Activated CD8-positive, alpha-beta memory T cell treated with anti-CD3 and anti-CD28 coated beads, Interleukin-2, amount 10 ng/mL, durations not matched to agents 7 days and 5 days (primary cell): ENCODE data around the gene MAPT. TPM values are rescaled to one million over a fixed set of nuclear protein-coding genes. Genes with fewer than 3 reads are reported as not detected.
"Not testable (repeated sequence)": the region's sequence is repeated elsewhere in the genome, so short reads cannot be mapped to it uniquely, and the experiment has no call there.

ENCODE experiments used
- ATAC-seq: fragments of 150-1000 bp; cut with Tn5 transposase; one replicate; pipeline ENCODE4 v1.10.0; 2021; ENCODE audit warnings: moderate library complexity
- CTCF ChIA-PET: fragments of 350-600 bp; sonication (Branson Sonifier 250); formaldehyde crosslinking; loops from one replicate; lab custom pipeline; 2021; ENCODE audit warnings: antibody characterized with exemption; lab: Charles Lee
- DNase-seq: peaks from one replicate; pipeline ENCODE4 v3.0.0-alpha.2; 2020
- H3K27ac Mint-ChIP-seq: one replicate; pipeline ENCODE4 v1.8.0; 2021; ENCODE audit warnings: mild to moderate bottlenecking, mixed read lengths
- H3K27me3 Mint-ChIP-seq: one replicate; pipeline ENCODE4 v1.8.0; 2021; ENCODE audit warnings: mixed read lengths
- H3K36me3 Mint-ChIP-seq: one replicate; pipeline ENCODE4 v1.8.0; 2021; ENCODE audit warnings: mild to moderate bottlenecking, mixed read lengths
- H3K4me1 Mint-ChIP-seq: one replicate; pipeline ENCODE4 v1.8.0; 2021; ENCODE audit warnings: mixed read lengths
- H3K4me3 Mint-ChIP-seq: one replicate; pipeline ENCODE4 v1.8.0; 2021; ENCODE audit warnings: mild to moderate bottlenecking, moderate library complexity, mixed read lengths
- H3K9me3 Mint-ChIP-seq: one replicate; pipeline ENCODE4 v1.8.0; 2022; ENCODE audit warnings: low read depth, mixed read lengths
- total RNA-seq, 2 experiments: library from RNA; stranded (reverse); gene quantifications; one replicate each; pipeline ENCODE4 v1.2.3, GENCODE V29; 2021

The MAPT gene
- total RNA-seq, 2 experiments from 2014 or later, result 0.15 TPM; not detected in 1

DNA sequence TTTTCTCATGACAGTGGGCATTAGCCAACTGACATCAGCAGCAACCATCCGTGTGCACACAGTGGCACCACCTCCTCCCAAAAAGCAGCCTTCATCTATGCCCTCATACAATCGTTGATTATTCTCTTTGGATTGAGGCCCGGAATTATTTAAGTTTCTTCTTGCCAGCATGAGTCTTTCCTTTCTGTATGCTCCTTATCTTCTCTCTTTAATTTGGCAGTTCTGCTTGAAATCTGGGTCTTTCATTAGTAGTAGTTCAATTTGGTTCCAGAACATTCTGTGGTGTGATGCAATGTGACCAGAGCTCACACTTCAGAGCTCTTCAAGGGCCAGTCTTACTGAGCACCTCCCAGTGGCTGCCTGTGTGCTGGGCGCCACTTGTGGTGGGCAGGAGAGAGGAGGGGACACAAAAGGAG lies 52.5 kb downstream of the MAPT start:
- Mint-ChIP-seq H3K4me1 (peaks cover 9% of the 10 kb centered on the region), H3K27ac (no peak overlapping the region), H3K36me3 (no peaks in the 10 kb centered on the region), H3K9me3 (no peaks in the 10 kb centered on the region), H3K27me3 (peaks cover 55% of the 10 kb centered on the region), H3K4me3 (no peak overlapping the region)
- CTCF ChIA-PET, result no interaction called here
- ATAC-seq, result no peak
- no peak for DNase-seq

DNA sequence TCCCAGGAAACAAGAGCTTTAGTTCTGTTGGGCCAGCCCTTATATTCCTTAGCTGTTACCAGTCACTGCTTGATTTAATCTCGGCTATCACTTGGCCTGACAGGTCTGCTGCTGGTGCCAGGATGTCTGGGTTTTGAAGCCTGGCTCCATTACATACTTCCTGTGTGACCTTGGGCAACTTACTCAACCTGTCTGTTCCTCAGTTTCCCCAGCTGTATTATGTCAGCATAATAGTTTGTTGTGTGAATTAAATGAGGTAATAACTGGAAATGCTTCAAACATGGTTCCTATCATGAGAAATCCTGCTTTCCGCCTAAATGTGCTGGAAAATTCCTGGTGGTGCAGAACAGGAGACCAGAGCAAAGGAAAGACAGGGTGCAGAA lies 54.1 kb downstream of the MAPT start:
- no peak for DNase-seq
- CTCF ChIA-PET, result interaction anchor here (0.6 to 2.3 kb wide), 15 partner anchors 9 to 308 kb away, joined by 3 to 10 read pairs (median 3); no protein-coding TSS in a partner anchor
- no peak overlapping the region for H3K27ac Mint-ChIP-seq
- H3K36me3 Mint-ChIP-seq, result no peaks in the 10 kb centered on the region
- no peaks in the 10 kb centered on the region for H3K9me3 Mint-ChIP-seq
- peaks cover 49% of the 10 kb centered on the region for H3K27me3 Mint-ChIP-seq
- no peak for ATAC-seq
- H3K4me1 Mint-ChIP-seq, result peaks cover 9% of the 10 kb centered on the region
- H3K4me3 Mint-ChIP-seq, result no peak overlapping the region

DNA sequence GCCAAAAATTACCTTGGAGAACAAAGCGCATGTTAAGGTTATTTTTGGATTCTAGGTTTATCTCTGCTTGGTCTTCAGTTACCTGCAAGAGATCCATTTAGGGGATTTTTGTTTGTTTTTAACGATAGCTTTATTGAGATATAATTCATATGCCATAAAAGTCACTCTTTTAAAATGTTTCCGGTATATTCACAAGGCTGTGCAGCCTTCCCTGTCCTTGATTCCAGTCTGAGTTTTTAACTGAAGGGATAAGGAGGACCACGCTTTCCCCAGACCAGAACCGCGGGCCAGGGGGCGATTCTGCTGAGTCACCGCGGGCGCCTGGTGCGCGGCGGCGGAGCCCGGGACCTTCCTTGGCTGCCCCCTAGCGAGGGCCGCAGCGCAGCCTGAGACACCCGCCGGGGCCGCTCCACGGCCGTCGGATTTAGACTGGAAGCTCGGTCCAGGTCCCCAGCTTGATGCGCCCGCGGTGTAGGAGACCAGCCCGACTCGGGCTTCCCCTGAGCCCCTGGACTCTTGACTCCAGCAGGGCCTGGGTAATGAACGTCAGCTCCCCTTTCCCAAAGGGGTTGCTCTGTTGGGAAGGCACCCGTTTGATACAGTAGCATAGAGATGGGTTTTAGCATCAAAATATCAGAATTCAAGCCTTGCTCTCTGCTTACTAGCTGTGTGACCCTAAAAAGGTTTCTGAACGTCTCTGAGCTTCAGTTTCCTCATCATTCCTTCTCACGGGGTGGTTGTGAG lies 54.7 kb downstream of the MAPT start:
- Mint-ChIP-seq H3K4me3 (peak overlapping the region; percentile 53), H3K9me3 (no peaks in the 10 kb centered on the region), H3K4me1 (peaks cover 9% of the 10 kb centered on the region), H3K27ac (no peak overlapping the region), H3K27me3 (peaks cover 43% of the 10 kb centered on the region), H3K36me3 (no peaks in the 10 kb centered on the region)
- DNase-seq, result peak; percentile 75
- peak; percentile 99 for ATAC-seq
- CTCF ChIA-PET, result interaction anchor here (0.6 to 2.3 kb wide), 21 partner anchors 9 to 309 kb away, joined by 3 to 10 read pairs (median 3); no protein-coding TSS in a partner anchor

DNA sequence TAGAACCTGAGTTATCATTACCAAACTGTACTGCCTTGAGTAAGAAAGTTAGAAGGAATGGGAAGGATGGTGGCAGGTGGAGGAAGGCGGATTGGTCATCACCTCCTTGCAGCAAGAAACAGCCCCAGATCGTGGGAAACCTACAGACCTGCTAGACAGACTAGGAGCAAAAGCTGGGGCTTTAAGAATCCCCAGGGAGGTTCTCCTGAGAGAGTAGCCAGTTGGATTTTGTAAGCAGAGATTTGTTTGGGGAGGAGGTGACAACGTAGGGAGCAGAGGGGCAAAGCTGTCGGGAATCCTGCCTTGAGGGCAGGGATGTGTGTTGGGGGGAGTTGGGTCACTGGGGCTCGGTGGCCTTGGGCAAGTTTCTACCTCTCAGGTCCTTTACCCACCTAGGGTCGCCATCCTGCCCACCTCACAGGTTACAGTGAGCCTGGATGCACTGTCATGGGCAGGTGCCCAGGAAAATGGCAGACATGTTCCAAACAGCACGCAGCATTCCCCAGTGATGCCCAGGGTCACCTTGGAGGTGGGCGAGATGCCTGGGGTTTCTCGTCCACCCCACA lies 55.5 kb downstream of the MAPT start:
- peaks cover 43% of the 10 kb centered on the region for H3K27me3 Mint-ChIP-seq
- no peaks in the 10 kb centered on the region for H3K9me3 Mint-ChIP-seq
- CTCF ChIA-PET, result interaction anchor here (0.6 to 2.3 kb wide), 13 partner anchors 10 to 269 kb away, joined by 3 to 10 read pairs (median 3); no protein-coding TSS in a partner anchor
- no peaks in the 10 kb centered on the region for H3K36me3 Mint-ChIP-seq
- DNase-seq (no peak), ATAC-seq (no peak)
- H3K27ac Mint-ChIP-seq, result no peak overlapping the region
- peaks cover 9% of the 10 kb centered on the region for H3K4me1 Mint-ChIP-seq
- H3K4me3 Mint-ChIP-seq, result no peak overlapping the region

DNA sequence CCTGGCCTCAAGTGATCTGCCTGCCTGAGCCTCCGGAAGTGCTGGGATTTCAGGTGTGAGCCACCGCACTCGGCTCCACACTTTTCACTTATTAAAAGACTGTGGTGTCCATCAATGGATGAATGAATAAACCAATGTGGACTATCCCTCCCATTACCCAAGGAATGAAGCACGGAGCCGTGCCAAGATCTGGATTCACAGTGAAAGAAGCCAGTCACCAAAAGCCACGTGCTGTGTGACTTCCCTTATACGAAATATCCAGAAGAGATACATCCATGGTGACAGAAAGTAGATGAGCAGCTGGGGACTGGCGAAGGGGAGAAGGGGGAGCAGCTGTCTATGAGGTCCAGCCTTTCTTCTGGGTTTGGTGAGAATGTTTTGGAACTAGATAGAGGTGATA lies 56.5 kb downstream of the MAPT start:
- peaks cover 9% of the 10 kb centered on the region for H3K4me1 Mint-ChIP-seq
- peaks cover 37% of the 10 kb centered on the region for H3K27me3 Mint-ChIP-seq
- CTCF ChIA-PET, result no interaction called here
- DNase-seq, result no peak
- ATAC-seq, result no peak
- no peak overlapping the region for H3K27ac Mint-ChIP-seq
- no peak overlapping the region for H3K4me3 Mint-ChIP-seq
- no peaks in the 10 kb centered on the region for H3K36me3 Mint-ChIP-seq
- no peaks in the 10 kb centered on the region for H3K9me3 Mint-ChIP-seq

DNA sequence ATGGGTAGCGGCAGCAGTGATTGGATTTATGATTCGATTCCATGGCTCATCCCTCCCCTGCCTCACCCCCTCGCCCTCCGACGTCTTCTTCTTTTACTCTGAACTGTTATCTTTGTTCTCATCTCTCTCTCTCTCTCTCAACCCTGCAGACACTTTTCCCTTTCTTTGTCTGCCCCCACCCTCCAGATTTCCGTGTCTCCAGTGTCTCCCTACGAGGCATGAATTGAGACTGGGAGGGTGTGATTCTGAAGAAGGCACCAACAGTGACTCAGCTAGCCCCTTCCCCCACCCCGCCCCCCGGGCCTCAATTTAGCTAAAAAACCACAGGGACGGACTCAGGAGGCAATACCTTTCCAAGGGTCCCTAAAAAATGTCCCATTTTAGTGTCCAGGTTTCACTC lies 57.0 kb downstream of the MAPT start:
- peaks cover 34% of the 10 kb centered on the region for H3K27me3 Mint-ChIP-seq
- no peak overlapping the region for H3K27ac Mint-ChIP-seq
- peaks cover 9% of the 10 kb centered on the region for H3K4me1 Mint-ChIP-seq
- H3K36me3 Mint-ChIP-seq, result no peaks in the 10 kb centered on the region
- no peak for DNase-seq
- no peak for ATAC-seq
- H3K9me3 Mint-ChIP-seq, result no peaks in the 10 kb centered on the region
- H3K4me3 Mint-ChIP-seq, result no peak overlapping the region
- CTCF ChIA-PET, result no interaction called here

DNA sequence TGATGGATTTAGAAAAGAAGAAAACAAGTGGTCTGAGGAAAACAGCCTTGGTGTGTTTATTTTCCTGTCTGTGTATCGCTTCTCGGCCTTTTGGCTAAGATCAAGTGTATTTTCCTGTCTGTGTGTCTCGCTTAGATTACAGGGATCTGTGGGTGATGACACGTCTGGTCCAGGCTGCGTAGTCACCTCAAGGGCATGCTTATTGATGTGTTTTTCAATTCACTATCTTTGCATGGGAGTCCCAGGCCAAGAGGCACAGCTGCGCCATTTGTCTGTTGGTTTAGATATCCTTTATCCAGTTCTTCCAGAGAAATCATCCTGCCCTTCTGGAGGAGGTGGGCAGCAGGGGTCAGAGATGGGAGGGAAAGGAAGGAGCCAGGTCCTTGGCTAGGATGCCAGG lies 57.6 kb downstream of the MAPT start:
- CTCF ChIA-PET, result no interaction called here

DNA sequence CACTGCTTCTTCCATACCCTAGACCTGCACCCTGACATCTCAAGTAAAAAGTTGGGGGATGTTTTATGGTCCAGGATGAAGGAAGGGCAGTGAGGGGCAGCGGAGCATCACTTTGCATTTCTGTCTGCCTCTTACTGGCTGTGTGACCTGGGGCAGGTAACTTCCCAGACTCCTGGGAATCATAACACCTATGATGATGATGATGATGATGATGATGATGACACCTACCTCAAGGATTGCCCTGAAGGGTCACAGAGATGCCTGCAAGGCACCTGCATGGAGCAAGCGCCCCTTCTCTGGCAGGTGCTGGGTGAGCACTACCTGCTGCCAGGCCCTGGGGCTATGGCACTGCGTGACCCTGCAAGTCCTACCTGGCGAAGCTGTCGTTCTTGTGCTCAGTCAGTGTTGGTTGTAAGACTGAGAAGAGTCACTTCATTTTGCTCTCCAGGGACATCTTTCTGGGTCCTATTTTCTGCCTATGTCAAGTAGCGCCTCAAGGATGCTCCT lies 58.5 kb downstream of the MAPT start:
- Mint-ChIP-seq H3K9me3 (no peaks in the 10 kb centered on the region), H3K27ac (no peak overlapping the region), H3K4me1 (peaks cover 9% of the 10 kb centered on the region), H3K27me3 (peaks cover 33% of the 10 kb centered on the region), H3K4me3 (no peak overlapping the region), H3K36me3 (no peaks in the 10 kb centered on the region)
- ATAC-seq (no peak), DNase-seq (no peak)
- CTCF ChIA-PET, result no interaction called here

More for the DNA sequence above, 57.6 kb downstream of the MAPT start:
- Mint-ChIP-seq H3K4me1 (peaks cover 9% of the 10 kb centered on the region), H3K9me3 (no peaks in the 10 kb centered on the region), H3K4me3 (no peak overlapping the region), H3K27me3 (peaks cover 31% of the 10 kb centered on the region), H3K36me3 (no peaks in the 10 kb centered on the region), H3K27ac (no peak overlapping the region)
- DNase-seq (no peak), ATAC-seq (no peak)

DNA sequence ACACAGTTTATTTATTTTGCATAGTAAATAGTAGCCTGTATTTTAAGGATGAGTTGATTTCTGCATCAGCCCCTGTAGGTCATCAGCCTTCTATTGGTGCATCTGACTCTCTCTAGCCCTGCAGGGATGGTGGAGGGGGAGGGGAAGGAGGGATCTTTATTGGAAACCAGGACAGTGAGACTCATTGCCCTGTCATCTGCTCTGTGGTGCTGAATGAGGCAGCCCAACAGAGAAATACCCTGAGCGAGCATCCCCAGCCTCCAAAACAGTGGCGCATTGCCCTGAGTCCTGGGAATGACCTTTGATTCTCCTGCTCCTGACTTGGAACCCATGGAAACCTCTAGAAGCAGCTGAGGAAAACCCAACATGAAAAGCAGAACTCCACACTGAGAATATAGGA lies 59.2 kb downstream of the MAPT start:
- peaks cover 7% of the 10 kb centered on the region for H3K4me1 Mint-ChIP-seq
- CTCF ChIA-PET, result no interaction called here
- no peak overlapping the region for H3K4me3 Mint-ChIP-seq
- DNase-seq (no peak), ATAC-seq (no peak)
- H3K27me3 Mint-ChIP-seq, result peaks cover 33% of the 10 kb centered on the region
- no peaks in the 10 kb centered on the region for H3K36me3 Mint-ChIP-seq
- no peak overlapping the region for H3K27ac Mint-ChIP-seq
- no peaks in the 10 kb centered on the region for H3K9me3 Mint-ChIP-seq

DNA sequence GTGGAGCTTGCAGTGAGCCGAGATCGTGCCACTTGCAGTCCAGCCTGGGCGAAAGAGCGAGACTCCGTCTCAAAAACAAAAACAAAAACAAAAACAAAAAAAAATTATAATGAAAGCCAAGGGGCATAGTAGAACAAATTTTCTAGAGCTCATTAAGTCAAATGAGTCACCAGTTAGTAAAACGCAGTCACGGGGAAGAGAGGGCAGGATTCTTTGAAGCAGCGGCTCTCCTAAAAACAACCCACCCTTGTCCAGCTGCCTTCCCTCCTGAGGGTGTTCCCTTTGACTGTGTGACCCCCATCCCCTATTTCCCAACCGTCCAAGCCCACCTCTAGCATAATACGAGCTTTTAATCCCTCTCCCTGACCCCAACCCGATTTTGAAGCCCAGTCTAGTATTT lies 60.6 kb downstream of the MAPT start:
- H3K4me3 Mint-ChIP-seq, result no peak overlapping the region
- DNase-seq (no peak), ATAC-seq (no peak)
- no peak overlapping the region for H3K27ac Mint-ChIP-seq
- H3K9me3 Mint-ChIP-seq, result no peaks in the 10 kb centered on the region
- H3K36me3 Mint-ChIP-seq, result no peaks in the 10 kb centered on the region
- H3K27me3 Mint-ChIP-seq, result peaks cover 25% of the 10 kb centered on the region
- CTCF ChIA-PET, result no interaction called here
- no peaks in the 10 kb centered on the region for H3K4me1 Mint-ChIP-seq

DNA sequence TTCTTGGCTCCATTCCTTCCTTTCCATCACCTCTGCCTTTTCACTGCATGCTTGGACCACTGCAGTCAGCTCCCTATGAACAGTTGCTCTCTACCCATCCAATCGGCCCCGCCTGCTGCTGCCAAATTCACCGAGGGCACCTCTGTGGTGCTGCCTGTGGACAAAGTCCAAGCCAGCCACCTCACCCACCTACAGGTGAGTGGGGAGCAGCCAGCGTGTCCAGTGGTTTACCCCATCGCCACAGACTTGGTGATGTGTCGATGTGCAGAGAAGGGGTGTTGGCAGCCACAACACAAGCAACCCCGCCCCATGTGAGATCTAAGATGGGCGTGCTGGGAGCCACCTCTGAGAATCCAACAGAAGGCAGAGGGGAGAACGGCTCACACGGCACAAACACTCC lies 61.0 kb downstream of the MAPT start:
- no peak for DNase-seq
- H3K4me1 Mint-ChIP-seq, result no peaks in the 10 kb centered on the region
- ATAC-seq, result no peak
- CTCF ChIA-PET, result no interaction called here
- H3K27me3 Mint-ChIP-seq, result peaks cover 21% of the 10 kb centered on the region
- H3K4me3 Mint-ChIP-seq, result no peak overlapping the region
- no peaks in the 10 kb centered on the region for H3K9me3 Mint-ChIP-seq
- H3K36me3 Mint-ChIP-seq, result no peaks in the 10 kb centered on the region
- H3K27ac Mint-ChIP-seq, result no peak overlapping the region

DNA sequence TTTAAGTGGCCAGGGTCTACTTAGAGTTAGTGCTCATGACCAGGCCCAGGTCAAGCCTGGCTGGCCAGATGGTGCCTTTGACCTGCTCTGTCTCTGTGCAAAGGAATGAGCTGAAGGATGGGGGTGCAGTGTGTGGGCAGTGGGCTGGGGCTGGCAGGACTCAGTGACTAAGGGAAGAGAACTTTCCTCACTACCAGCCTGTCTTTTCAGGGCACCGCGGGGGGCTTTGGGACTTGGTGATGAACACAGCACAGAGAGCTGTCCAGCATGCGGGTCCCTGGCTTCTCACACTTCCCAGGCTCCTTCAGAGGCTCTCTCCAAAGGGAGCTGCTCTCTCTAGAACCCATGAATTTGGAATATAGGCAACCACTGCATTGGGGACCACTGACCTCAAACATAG lies 61.7 kb downstream of the MAPT start:
- no peaks in the 10 kb centered on the region for H3K9me3 Mint-ChIP-seq
- no peak overlapping the region for H3K4me3 Mint-ChIP-seq
- DNase-seq (no peak), ATAC-seq (no peak)
- no peaks in the 10 kb centered on the region for H3K36me3 Mint-ChIP-seq
- H3K4me1 Mint-ChIP-seq, result peaks cover 2% of the 10 kb centered on the region
- CTCF ChIA-PET, result no interaction called here
- peaks cover 20% of the 10 kb centered on the region for H3K27me3 Mint-ChIP-seq
- no peak overlapping the region for H3K27ac Mint-ChIP-seq

DNA sequence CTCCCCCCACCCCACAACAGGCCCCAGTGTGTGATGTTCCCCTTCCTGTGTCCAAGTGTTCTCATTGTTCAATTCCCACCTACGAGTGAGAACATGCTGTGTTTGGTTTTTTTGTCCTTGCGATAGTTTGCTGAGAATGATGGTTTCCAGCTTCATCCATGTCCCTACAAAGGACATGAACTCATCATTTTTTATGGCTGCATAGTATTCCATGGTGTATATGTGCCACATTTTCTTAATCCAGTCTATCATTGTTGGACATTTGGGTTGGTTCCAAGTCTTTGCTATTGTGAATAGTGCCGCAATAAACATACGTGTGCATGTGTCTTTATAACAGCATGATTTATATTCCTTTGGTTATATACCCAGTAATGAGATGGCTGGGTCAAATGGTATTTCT lies 62.4 kb downstream of the MAPT start:
- H3K4me1 Mint-ChIP-seq, H3K27ac Mint-ChIP-seq, DNase-seq, CTCF ChIA-PET, H3K9me3 Mint-ChIP-seq, H3K36me3 Mint-ChIP-seq, ATAC-seq, H3K4me3 Mint-ChIP-seq: not testable (repeated sequence)
- H3K27me3 Mint-ChIP-seq, result peaks cover 15% of the 10 kb centered on the region

DNA sequence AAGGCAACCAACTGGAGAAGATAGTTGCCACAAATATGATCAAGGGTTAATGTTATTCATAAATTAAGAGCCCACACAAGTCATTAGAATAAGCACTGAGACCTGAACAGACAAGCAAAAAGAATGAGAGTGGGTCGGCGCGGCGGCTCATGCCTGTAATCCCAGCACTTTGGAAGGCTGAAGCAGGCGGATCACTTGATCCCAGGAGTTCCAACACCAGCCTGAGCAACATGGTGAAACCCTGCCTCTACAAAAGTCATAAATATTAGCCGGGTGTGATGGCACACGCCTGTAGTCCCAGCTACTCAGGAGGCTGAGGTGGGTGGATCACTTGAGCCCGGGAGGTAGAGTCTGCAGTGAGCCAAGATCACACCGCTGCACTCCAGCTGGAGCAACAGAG lies 64.0 kb downstream of the MAPT start:
- CTCF ChIA-PET, result no interaction called here

More for the DNA sequence above, 64.0 kb downstream of the MAPT start:
- Mint-ChIP-seq H3K4me1 (peaks cover 2% of the 10 kb centered on the region), H3K27ac (no peak overlapping the region), H3K36me3 (no peaks in the 10 kb centered on the region), H3K4me3 (no peak overlapping the region), H3K27me3 (peaks cover 10% of the 10 kb centered on the region), H3K9me3 (no peaks in the 10 kb centered on the region)
- no peak for DNase-seq
- no peak for ATAC-seq
